NCI-H446 (cell line): ENCODE measurements around the gene TRAPPC11.
"Not testable (repeated sequence)": the region's sequence is repeated elsewhere in the genome, so short reads cannot be mapped to it uniquely, and the experiment has no call there.

Experiments used
- DNase-seq, 2 experiments: peaks; one replicate each; lab custom pipeline; 2025; lab: John Stamatoyannopoulos, UW

Gene TRAPPC11

GRCh38 chr4:183659029-183659871, at the start of gene TRAPPC11, which contains the start of gene RWDD4:
Gene TRAPPC11, plus strand, starts transcription at chr4:183659293. Its CDS starts 4,575 bp downstream, at chr4:183663868.
Gene RWDD4, minus strand, starts transcription at chr4:183659185. Its CDS starts 233 bp downstream, at chr4:183658952.
- DNase-seq: peak; percentile 86 to 96

GRCh38 chr4:183610033-183610432, 49.1 kb upstream of the TRAPPC11 start:
- DNase-seq: peak in 1 of 2 experiments; percentile 18

- DNase-seq: no peak
These were observed 48.5 kb upstream of the TRAPPC11 start for GRCh38 chr4:183610613-183611012.

GRCh38 chr4:183611210-183611830, 47.8 kb upstream of the TRAPPC11 start:
- no peak for DNase-seq

- DNase-seq: no peak
These were observed 46.5 kb upstream of the TRAPPC11 start for GRCh38 chr4:183612329-183613250.

GRCh38 chr4:183617075-183617474, 42.0 kb upstream of the TRAPPC11 start:
- DNase-seq: no peak

GRCh38 chr4:183618681-183619080, 40.4 kb upstream of the TRAPPC11 start:
- no peak for DNase-seq

- no peak for DNase-seq
These were observed 38.7 kb upstream of the TRAPPC11 start for GRCh38 chr4:183620421-183620820.

- DNase-seq: no peak
These were observed 37.2 kb upstream of the TRAPPC11 start for GRCh38 chr4:183621875-183622274.

- DNase-seq: no peak
These were observed 34.5 kb upstream of the TRAPPC11 start for GRCh38 chr4:183624548-183624947.

- DNase-seq: no peak
These were observed 32.9 kb upstream of the TRAPPC11 start for GRCh38 chr4:183626168-183626567.

- DNase-seq: not testable (repeated sequence)
These were observed 31.8 kb upstream of the TRAPPC11 start for GRCh38 chr4:183627286-183627685.

- DNase-seq: no peak
These were observed 31.0 kb upstream of the TRAPPC11 start for GRCh38 chr4:183627979-183628588.

- no peak for DNase-seq
These were observed 27.4 kb upstream of the TRAPPC11 start for GRCh38 chr4:183631577-183632198.

- no peak for DNase-seq
These were observed 26.4 kb upstream of the TRAPPC11 start for GRCh38 chr4:183632689-183633088.

- no peak for DNase-seq
These were observed 25.4 kb upstream of the TRAPPC11 start for GRCh38 chr4:183633476-183634400.

GRCh38 chr4:183635321-183635720, 23.8 kb upstream of the TRAPPC11 start:
- DNase-seq: no peak

GRCh38 chr4:183635741-183636140, 23.4 kb upstream of the TRAPPC11 start:
- no peak for DNase-seq

- DNase-seq: no peak
These were observed 22.6 kb upstream of the TRAPPC11 start for GRCh38 chr4:183636503-183636902.

GRCh38 chr4:183636923-183637322, 22.2 kb upstream of the TRAPPC11 start:
- no peak for DNase-seq
